K562 (cell line): ENCODE results near the gene STARD8. TPM values are rescaled to one million over a fixed set of nuclear protein-coding genes. Genes with fewer than 3 reads are reported as not detected.

ENCODE experiments used
- ATAC-seq: fragments of 200-7000 bp; cut with Tn5 transposase; 3 replicates; pipeline ENCODE4 v1.9.1; 2020; ENCODE audit warnings: moderate library complexity
- BruUV-seq: library from RNA; stranded (reverse); fragments of 400-500 nt; replicated peaks from 2 replicates; lab custom pipeline; 2021; lab: Mats Ljungman, UMichigan
- CTCF ChIA-PET: fragments of 300-600 bp; formaldehyde crosslinking; extraction: SDS; loops from one replicate; lab custom pipeline; 2021; ENCODE audit warnings: low intra/inter-chr PET ratio; lab: Yijun Ruan, JAX
- POLR2A ChIA-PET: fragments of 300-600, 350-650 bp; sonication (Branson Sonifier 250); formaldehyde crosslinking; extraction: SDS; loops from one replicate; lab custom pipeline; 2021; ENCODE audit warnings: antibody characterized with exemption, inconsistent platforms; lab: Yijun Ruan, JAX
- DNase-seq, 4 experiments: peaks; one replicate each; pipeline versions ENCODE4 v3.0.0 to v3.0.0-alpha.2; 2011 to 2018; ENCODE audit warnings: low spot score in 3 of 4, mixed read lengths in 3 of 4; ENCODE audit errors: extremely low read depth in 1 of 4
- FAIRE-seq: peaks from 2 replicates; lab custom pipeline; 2011; peaks lifted over from hg19 to GRCh38; lab: Jason Lieb, UNC
- H2AFZ ChIP-seq: 2 replicates; pipeline ENCODE4 v1.6.0; 2011; ENCODE audit warnings: low read depth, low read length, control low read depth, inconsistent platforms
- H3K27ac ChIP-seq: fragments of 200-600 bp; 3 replicates; pipeline ENCODE4 v1.8.0; 2011; ENCODE audit warnings: low read depth, mild to moderate bottlenecking, control low read depth, inconsistent platforms, low read length, moderate library complexity, mixed read lengths; ENCODE audit errors: extremely low read depth
- H3K27me3 ChIP-seq, 2 experiments: fragments of 300-600 bp in 1 of 2; 2 replicates in 1 of 2; 3 replicates in 1 of 2; pipeline versions ENCODE4 v1.6.0 to v1.8.0; 2011; ENCODE audit warnings: inconsistent platforms in 2 of 2, low read length in 2 of 2, mild to moderate bottlenecking in 1 of 2, mixed read lengths in 1 of 2, moderate library complexity in 1 of 2; ENCODE audit not compliant: control insufficient read depth in 2 of 2, insufficient read depth in 2 of 2
- H3K36me3 ChIP-seq: fragments of 300-600 bp; 3 replicates; pipeline ENCODE4 v1.8.0; 2011; ENCODE audit warnings: mild to moderate bottlenecking, low read length, inconsistent platforms; ENCODE audit not compliant: control insufficient read depth, insufficient read depth
- H3K4me1 ChIP-seq, 2 experiments: fragments of 200-600 bp in 1 of 2; replicated peaks in 1 of 2; 2 replicates in 1 of 2; 3 replicates in 1 of 2; pipeline versions ENCODE4 v1.5.1 to v1.8.0; 2011; ENCODE audit warnings: inconsistent platforms in 2 of 2, low read length in 2 of 2, mild to moderate bottlenecking in 1 of 2, mixed read lengths in 1 of 2, moderate library complexity in 1 of 2; ENCODE audit not compliant: control insufficient read depth in 2 of 2, insufficient read depth in 2 of 2
- H3K4me2 ChIP-seq: 2 replicates; pipeline ENCODE4 v1.6.1; 2011; ENCODE audit warnings: low read length, control low read depth, inconsistent platforms, mixed read lengths; ENCODE audit not compliant: insufficient read depth
- H3K4me3 ChIP-seq: fragments of 200-600 bp; sonication (generic), shearing (Covaris generic); 2 replicates; pipeline ENCODE4 v1.5.1; 2016; ENCODE audit warnings: control low read depth, inconsistent platforms
- H3K79me2 ChIP-seq: fragments of 200-600 bp; 3 replicates; pipeline ENCODE4 v1.8.0; 2011; ENCODE audit warnings: low read length, inconsistent platforms; ENCODE audit not compliant: control insufficient read depth, insufficient read depth
- H3K9ac ChIP-seq, 2 experiments: 2 replicates each; pipeline versions ENCODE4 v1.6.0 to v1.6.1; 2011; ENCODE audit warnings: low read depth in 2 of 2, low read length in 2 of 2, control low read depth in 1 of 2, inconsistent platforms in 1 of 2, mild to moderate bottlenecking in 1 of 2, mixed read lengths in 1 of 2; ENCODE audit not compliant: insufficient read depth in 1 of 2
- H3K9me1 ChIP-seq: one replicate; pipeline ENCODE4 v1.6.0; 2011; ENCODE audit warnings: inconsistent platforms, mild to moderate bottlenecking, low read length, moderate library complexity; ENCODE audit not compliant: control insufficient read depth, insufficient read depth
- H3K9me3 ChIP-seq: replicated peaks from 2 replicates; pipeline ENCODE4 v1.5.1; 2011; ENCODE audit warnings: low read depth, low read length, inconsistent platforms; ENCODE audit not compliant: control insufficient read depth, insufficient read depth
- H4K20me1 ChIP-seq: replicated peaks from 2 replicates; pipeline ENCODE4 v1.6.1; 2011; ENCODE audit warnings: low read length, inconsistent platforms, mixed read lengths; ENCODE audit not compliant: control insufficient read depth, insufficient read depth
- BRCA1 ChIP-seq, 2 experiments: fragments of 450-650 bp in 1 of 2; sonication (generic) in 1 of 2; formaldehyde crosslinking in 1 of 2; IDR thresholded peaks; 2 replicates each; pipeline versions ENCODE4 v1.5.0 to v1.6.1; 2017 to 2020; ENCODE audit warnings: mild to moderate bottlenecking in 1 of 2, missing genetic modification reagents in 1 of 2
- CREB3 ChIP-seq: fragments of 450-650 bp; conservative IDR thresholded peaks from 2 replicates; pipeline ENCODE4 v1.6.1; 2016; ENCODE audit warnings: missing genetic modification characterization, low read depth, mild to moderate bottlenecking, missing compliant biosample characterization, moderate library complexity
- IRF1 ChIP-seq: sonication (generic); formaldehyde crosslinking; IDR thresholded peaks from 2 replicates; pipeline ENCODE4 v1.8.0; 2022; ENCODE audit warnings: missing genetic modification reagents, mild to moderate bottlenecking, borderline replicate concordance
- NCOR1 ChIP-seq: fragments of 450-650 bp; IDR thresholded peaks from 2 replicates; pipeline ENCODE4 v1.6.1; 2016; ENCODE audit warnings: mild to moderate bottlenecking, moderate library complexity
- OTX1 ChIP-seq: fragments of 450-650 bp; formaldehyde crosslinking; IDR thresholded peaks from 2 replicates; pipeline ENCODE4 v1.4.0; 2022; ENCODE audit warnings: mild to moderate bottlenecking
- ZFP30 ChIP-seq: fragments of 250-450 bp; sonication (Bioruptor Pico); IDR thresholded peaks from 2 replicates; pipeline ENCODE4 v1.8.0; 2022; ENCODE audit warnings: moderate library complexity, mild to moderate bottlenecking, inconsistent platforms, borderline replicate concordance
- ZNF175 ChIP-seq: fragments of 200-800 bp; sonication (Bioruptor generic); IDR thresholded peaks from 2 replicates; pipeline ENCODE4 v1.6.1; 2016; ENCODE audit warnings: low read depth, mild to moderate bottlenecking, missing genetic modification characterization, missing compliant biosample characterization
- ZNF280B ChIP-seq: fragments of 250-450 bp; sonication (Bioruptor Pico); IDR thresholded peaks from 2 replicates; pipeline ENCODE4 v1.5.1; 2021; ENCODE audit warnings: mild to moderate bottlenecking
- ZNF407 ChIP-seq: fragments of 450-650 bp; IDR thresholded peaks from 2 replicates; pipeline ENCODE4 v1.6.1; 2016; ENCODE audit warnings: low read depth
- ZNF717 ChIP-seq: fragments of 250-450 bp; sonication (Bioruptor Pico); IDR thresholded peaks from 2 replicates; pipeline ENCODE4 v1.5.0; 2021
- ZNF785 ChIP-seq: fragments of 250-450 bp; sonication (Bioruptor Pico); IDR thresholded peaks from 2 replicates; pipeline ENCODE4 v1.4.0; 2020; ENCODE audit warnings: mild to moderate bottlenecking
- WGBS: fragments of 100-300 bp; shearing (Covaris generic); methylation state at CpG from one replicate; pipeline ENCODE4 v1.1.6; 2016; ENCODE audit warnings: low coverage, mixed read lengths; ENCODE audit not compliant: insufficient coverage; ENCODE audit errors: missing lambda C conversion rate; 5-methylcytosine and 5-hydroxymethylcytosine counted together
- in situ Hi-C: fragments of 300-500 bp; cut with MboI; formaldehyde crosslinking; loops from 4 replicates; pipeline ENCODE4 v1.15.0; 2018; ENCODE audit warnings: inconsistent platforms, mixed read lengths
- intact Hi-C: fragments of 100-400 bp; cut with micrococcal nuclease; formaldehyde crosslinking; loops from 2 replicates; pipeline ENCODE4 v1.14.2; 2022
- polyA plus RNA-seq, 8 experiments: library from polyadenylated mRNA; depleted of rRNA in 4 of 8; stranded (reverse) in 5 of 8; unstranded in 3 of 8; fragments of >200 nt; fragmentation: Nextera tagmentation in 2 of 8; fragmentation: Illumina TruSeq in 1 of 8; extraction: Ambion mirVana in 2 of 8; extraction: Trizol in 1 of 8; gene quantifications; 2 replicates each; pipeline versions ENCODE4 v1.2.1 to v1.2.3, GENCODE V29; 2011 to 2014; ENCODE audit warnings: inconsistent platforms in 1 of 8, missing spikeins in 1 of 8
- total RNA-seq, 7 experiments: library from RNA; depleted of rRNA in 6 of 7; stranded (reverse); fragments of >200 nt in 6 of 7; fragmentation: Illumina TruSeq in 2 of 7; extraction: Trizol in 2 of 7; gene quantifications; 2 replicates each; pipeline versions ENCODE4 v1.2.1 to v1.2.3, GENCODE V29; 2011 to 2021; ENCODE audit warnings: low replicate concordance in 1 of 7

The STARD8 gene
- total and polyA plus RNA-seq, 9 of the 15 experiments (the other 6 are each of a cell fraction or from before 2014, with no cell fraction given): 1.6 to 35.0 (median 15.9) TPM

- CTCF ChIA-PET: no interaction called here
- no peaks in the 10 kb centered on the region for H3K27me3 ChIP-seq
- no peak overlapping the region for H3K27ac ChIP-seq
- DNase-seq (no peak), FAIRE-seq (no peak), ATAC-seq (no peak)
- BruUV-seq: no TSS peak
- 48% methylated on average over 5 of the region's 5 CpGs for WGBS
- TF ChIP-seq ZNF280B (CRISPR knock-in tag) (no peak), ZNF175 (no peak), OTX1 (CRISPR knock-in tag) (no peak), NCOR1 (no peak), ZNF717 (CRISPR knock-in tag) (no peak), BRCA1 (IDR thresholded peaks at IDR 0.05) (no peak), BRCA1 (CRISPR knock-in tag; IDR thresholded peaks at IDR 0.05) (no peak), ZNF407 (no peak), IRF1 (no peak), ZNF785 (CRISPR knock-in tag) (no peak), CREB3 (no peak), ZFP30 (CRISPR knock-in tag) (no peak)
- H3K4me3 ChIP-seq: no peak overlapping the region
- H3K36me3 ChIP-seq: no peaks in the 10 kb centered on the region
- intact Hi-C loops: no loop called here
- H3K9me3 ChIP-seq: no peaks in the 10 kb centered on the region; the same call in 1 of the 2 replicates
- H3K4me2 ChIP-seq: no peak overlapping the region
- H4K20me1 ChIP-seq: no peaks in the 10 kb centered on the region
- H2AFZ ChIP-seq: no peak overlapping the region
- in situ Hi-C loops: no loop called here
- H3K4me1 ChIP-seq: no peaks in the 10 kb centered on the region; a peak in 1 of 5 replicates
- no peak overlapping the region for H3K9ac ChIP-seq
- POLR2A ChIA-PET: no interaction called here
- H3K79me2 ChIP-seq: no peaks in the 10 kb centered on the region
- H3K9me1 ChIP-seq: no peaks in the 10 kb centered on the region
Observed at GRCh38 chrX:68666580-68666979, 19.1 kb downstream of the STARD8 start.
